ENCODE data around the gene KCNMB3.
"Not testable (repeated sequence)": the region's sequence is repeated elsewhere in the genome, so short reads cannot be mapped to it uniquely, and the experiment has no call there.

Gene KCNMB3

DNA sequence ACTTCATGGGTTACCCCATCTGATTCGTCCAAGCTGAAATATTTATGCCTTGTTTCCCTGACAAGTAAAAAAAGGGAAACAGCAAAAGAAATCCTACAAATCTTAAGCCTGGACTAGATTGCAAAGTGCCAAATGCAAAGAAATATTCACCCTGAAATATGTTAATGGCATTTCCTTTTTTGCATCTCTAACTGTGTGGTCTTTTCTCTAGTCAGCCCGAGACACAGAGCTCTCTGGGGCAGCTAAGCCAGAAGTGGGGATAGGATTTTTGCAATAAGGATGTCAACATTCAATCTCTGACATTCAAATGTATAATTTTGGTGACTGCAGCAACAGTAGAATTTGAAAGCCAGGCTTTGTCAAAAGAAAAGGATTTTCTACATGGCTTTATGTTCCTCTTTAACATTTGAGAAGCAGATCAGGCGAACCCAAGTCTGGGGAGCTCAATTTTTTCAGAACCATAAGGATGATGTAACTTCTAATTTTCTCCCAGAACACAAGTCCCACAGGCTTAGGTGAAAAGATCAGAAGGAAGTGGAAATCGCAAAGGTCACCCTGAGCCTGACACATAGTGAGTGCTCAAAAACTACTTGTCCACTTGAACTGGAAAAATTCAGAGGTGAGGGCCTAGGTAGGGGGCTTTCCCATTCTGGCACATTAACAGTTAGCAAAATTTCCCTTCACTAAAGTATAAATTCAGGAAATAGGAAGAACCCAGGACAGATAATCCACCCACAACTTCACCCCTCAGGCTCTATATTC is 28.2 kb upstream of the KCNMB3 start:
- Histone ChIP-seq H3K9me3 (ENCODE audit: control insufficient read depth, low read length) (no peaks in the 10 kb centered on the region), H3K36me3 (ENCODE audit: control insufficient read depth, insufficient read depth, low read length) (no peaks in the 10 kb centered on the region), H3K27ac (ENCODE audit: low read depth, low read length, severe bottlenecking) (no peak overlapping the region), H3K4me3 (ENCODE audit: extremely low read depth, insufficient read depth, low read length, poor library complexity, severe bottlenecking) (no peak overlapping the region), H3K4me1 (ENCODE audit: control insufficient read depth, insufficient read depth, low read length, poor library complexity, severe bottlenecking) (no peaks in the 10 kb centered on the region)
- 73 to 74% methylated on average over 2 of the region's 4 CpGs for WGBS, 2 experiments (ENCODE audit: insufficient coverage in 2 of 2)

DNA sequence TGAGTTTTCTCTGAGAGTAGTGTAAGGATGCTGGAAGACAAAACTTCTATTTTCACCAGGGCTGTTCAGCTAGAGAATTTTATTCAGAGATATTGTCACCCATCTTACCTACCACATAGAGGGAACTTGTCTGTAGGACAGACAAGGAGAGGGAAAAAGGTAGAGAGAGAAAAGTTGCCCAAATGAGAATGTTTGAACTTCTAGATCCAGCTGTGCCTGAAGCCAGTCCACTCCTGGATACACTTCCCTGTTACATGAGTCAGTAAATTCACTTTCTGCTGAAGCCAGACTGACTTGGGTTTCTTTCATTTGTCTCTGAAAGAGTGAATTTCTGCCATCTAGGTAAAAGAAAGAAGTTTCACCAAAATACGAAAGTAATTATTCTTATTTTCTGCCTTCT is 27.2 kb upstream of the KCNMB3 start:
- no peak overlapping the region for H3K27ac ChIP-seq (ENCODE audit: low read depth, low read length, severe bottlenecking)
- no peaks in the 10 kb centered on the region for H3K36me3 ChIP-seq (ENCODE audit: control insufficient read depth, insufficient read depth, low read length)
- H3K4me1 ChIP-seq (ENCODE audit: control insufficient read depth, insufficient read depth, low read length, poor library complexity, severe bottlenecking): no peaks in the 10 kb centered on the region
- WGBS, 2 experiments (ENCODE audit: insufficient coverage in 2 of 2): no CpG with 5 or more reads among the region's 1 CpG
- no peaks in the 10 kb centered on the region for H3K9me3 ChIP-seq (ENCODE audit: control insufficient read depth, low read length)
- no peak overlapping the region for H3K4me3 ChIP-seq (ENCODE audit: extremely low read depth, insufficient read depth, low read length, poor library complexity, severe bottlenecking)

DNA sequence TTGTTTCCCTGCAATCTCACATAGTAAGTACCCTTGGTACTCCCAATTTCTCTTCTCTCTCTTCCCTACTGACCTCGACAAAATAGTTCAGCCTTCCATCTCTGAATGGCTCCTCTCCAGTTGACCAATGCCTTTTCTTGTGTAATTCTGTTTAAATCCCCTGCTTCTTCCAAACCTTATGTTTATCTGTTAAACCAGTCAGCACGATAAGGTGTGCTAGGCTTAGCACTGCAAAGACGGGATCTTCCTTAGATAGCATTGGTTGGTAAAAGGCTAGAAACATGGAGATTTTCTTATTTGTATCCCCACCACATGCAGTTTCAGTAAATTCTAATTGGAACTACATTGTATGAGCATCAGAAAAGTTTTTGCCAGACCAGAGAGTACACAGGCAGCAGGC is 25.8 kb upstream of the KCNMB3 start:
- Histone ChIP-seq H3K4me1 (ENCODE audit: control insufficient read depth, insufficient read depth, low read length, poor library complexity, severe bottlenecking) (no peaks in the 10 kb centered on the region), H3K27ac (ENCODE audit: low read depth, low read length, severe bottlenecking) (no peak overlapping the region), H3K4me3 (ENCODE audit: extremely low read depth, insufficient read depth, low read length, poor library complexity, severe bottlenecking) (no peak overlapping the region), H3K9me3 (ENCODE audit: control insufficient read depth, low read length) (no peaks in the 10 kb centered on the region), H3K36me3 (ENCODE audit: control insufficient read depth, insufficient read depth, low read length) (no peaks in the 10 kb centered on the region)
- WGBS, 2 experiments (ENCODE audit: insufficient coverage in 2 of 2): 82% methylated on average over 1 of the region's 3 CpGs

DNA sequence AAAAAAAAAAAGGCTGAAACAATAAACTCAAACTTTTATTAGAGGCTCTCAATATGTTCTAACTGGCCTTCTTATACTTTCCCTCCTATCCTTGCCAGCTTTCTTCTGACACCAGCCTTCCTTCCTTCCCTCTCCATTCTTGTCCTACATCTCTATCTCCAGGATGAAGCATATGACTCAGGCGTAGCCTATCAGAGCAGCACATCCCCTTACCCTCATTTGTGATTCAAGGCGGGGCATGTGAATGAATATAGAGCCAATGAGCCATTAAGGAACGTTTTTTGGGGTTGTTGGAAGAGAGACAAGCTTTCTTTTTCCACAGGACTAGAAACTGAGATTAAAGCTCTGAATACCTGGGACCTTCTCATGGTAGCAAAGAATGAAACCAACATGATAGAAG is 25.1 kb upstream of the KCNMB3 start:
- no peaks in the 10 kb centered on the region for H3K4me1 ChIP-seq (ENCODE audit: control insufficient read depth, insufficient read depth, low read length, poor library complexity, severe bottlenecking)
- 100% methylated on average over 2 of the region's 3 CpGs; no CpG with 5 or more reads in 1 of the 2 experiments for WGBS, 2 experiments (ENCODE audit: insufficient coverage in 2 of 2)
- no peaks in the 10 kb centered on the region for H3K9me3 ChIP-seq (ENCODE audit: control insufficient read depth, low read length)
- no peaks in the 10 kb centered on the region for H3K36me3 ChIP-seq (ENCODE audit: control insufficient read depth, insufficient read depth, low read length)
- H3K4me3 ChIP-seq (ENCODE audit: extremely low read depth, insufficient read depth, low read length, poor library complexity, severe bottlenecking): no peak overlapping the region
- H3K27ac ChIP-seq (ENCODE audit: low read depth, low read length, severe bottlenecking): no peak overlapping the region

DNA sequence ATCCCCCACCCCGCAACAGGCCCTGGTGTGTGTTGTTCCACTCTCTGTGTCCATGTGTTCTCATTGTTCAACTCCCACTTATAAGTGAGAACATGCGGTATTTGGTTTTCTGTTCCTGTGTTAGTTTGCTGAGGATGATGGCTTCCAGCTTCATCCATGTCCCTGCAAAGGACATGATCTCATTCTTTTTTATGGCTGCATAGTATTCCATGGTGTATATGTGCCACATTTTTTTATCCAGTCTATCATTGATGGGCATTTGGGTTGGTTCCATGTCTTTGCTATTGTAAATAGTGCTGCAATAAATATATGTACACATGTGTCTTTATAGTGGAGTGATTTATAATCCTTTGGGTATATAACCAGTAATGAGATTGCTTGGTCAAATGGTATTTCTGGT is 23.5 kb upstream of the KCNMB3 start:
- H3K9me3 ChIP-seq (ENCODE audit: control insufficient read depth, low read length); H3K27ac ChIP-seq (ENCODE audit: low read depth, low read length, severe bottlenecking); H3K36me3 ChIP-seq (ENCODE audit: control insufficient read depth, insufficient read depth, low read length); H3K4me3 ChIP-seq (ENCODE audit: extremely low read depth, insufficient read depth, low read length, poor library complexity, severe bottlenecking); H3K4me1 ChIP-seq (ENCODE audit: control insufficient read depth, insufficient read depth, low read length, poor library complexity, severe bottlenecking): not testable (repeated sequence)
- WGBS, 2 experiments (ENCODE audit: insufficient coverage in 2 of 2): no CpG with 5 or more reads among the region's 2 CpGs

DNA sequence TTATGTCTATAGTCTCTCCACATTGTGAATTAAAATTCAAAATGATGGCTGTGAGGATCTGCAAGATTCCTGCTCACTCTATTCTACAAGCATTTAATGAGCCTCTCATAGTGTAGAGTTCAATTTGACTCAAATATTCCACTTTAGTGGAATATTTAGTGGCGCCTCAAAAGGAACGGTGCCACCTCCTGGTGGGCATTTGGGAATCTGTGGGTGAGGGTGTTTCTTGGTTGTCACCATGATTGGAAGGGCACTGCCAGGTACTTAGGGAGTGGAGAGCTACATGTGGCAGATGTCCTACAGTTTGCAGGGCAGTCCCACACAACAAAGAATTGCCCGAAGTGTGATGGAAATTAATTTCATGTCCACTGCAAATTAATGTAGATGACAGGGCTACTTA is 21.5 kb upstream of the KCNMB3 start:
- H3K4me1 ChIP-seq (ENCODE audit: control insufficient read depth, insufficient read depth, low read length, poor library complexity, severe bottlenecking): peaks cover 9% of the 10 kb centered on the region
- H3K27ac ChIP-seq (ENCODE audit: low read depth, low read length, severe bottlenecking): no peak overlapping the region
- no CpG with 5 or more reads among the region's 3 CpGs for WGBS, 2 experiments (ENCODE audit: insufficient coverage in 2 of 2)

GRCh38 chr3:179269152-179269707 is 18.3 kb upstream of the KCNMB3 start:
- Histone ChIP-seq H3K36me3 (ENCODE audit: control insufficient read depth, insufficient read depth, low read length) (no peaks in the 10 kb centered on the region), H3K4me3 (ENCODE audit: extremely low read depth, insufficient read depth, low read length, poor library complexity, severe bottlenecking) (no peak overlapping the region), H3K27ac (ENCODE audit: low read depth, low read length, severe bottlenecking) (peak overlapping the region; percentile 6), H3K9me3 (ENCODE audit: control insufficient read depth, low read length) (no peaks in the 10 kb centered on the region), H3K4me1 (ENCODE audit: control insufficient read depth, insufficient read depth, low read length, poor library complexity, severe bottlenecking) (peaks cover 9% of the 10 kb centered on the region)
- 88 to 100% methylated on average over 1 of the region's 4 CpGs for WGBS, 2 experiments (ENCODE audit: insufficient coverage in 2 of 2)

More for the DNA sequence above, 21.5 kb upstream of the KCNMB3 start:
- Histone ChIP-seq H3K9me3 (ENCODE audit: control insufficient read depth, low read length) (no peaks in the 10 kb centered on the region), H3K4me3 (ENCODE audit: extremely low read depth, insufficient read depth, low read length, poor library complexity, severe bottlenecking) (no peak overlapping the region), H3K36me3 (ENCODE audit: control insufficient read depth, insufficient read depth, low read length) (no peaks in the 10 kb centered on the region)

DNA sequence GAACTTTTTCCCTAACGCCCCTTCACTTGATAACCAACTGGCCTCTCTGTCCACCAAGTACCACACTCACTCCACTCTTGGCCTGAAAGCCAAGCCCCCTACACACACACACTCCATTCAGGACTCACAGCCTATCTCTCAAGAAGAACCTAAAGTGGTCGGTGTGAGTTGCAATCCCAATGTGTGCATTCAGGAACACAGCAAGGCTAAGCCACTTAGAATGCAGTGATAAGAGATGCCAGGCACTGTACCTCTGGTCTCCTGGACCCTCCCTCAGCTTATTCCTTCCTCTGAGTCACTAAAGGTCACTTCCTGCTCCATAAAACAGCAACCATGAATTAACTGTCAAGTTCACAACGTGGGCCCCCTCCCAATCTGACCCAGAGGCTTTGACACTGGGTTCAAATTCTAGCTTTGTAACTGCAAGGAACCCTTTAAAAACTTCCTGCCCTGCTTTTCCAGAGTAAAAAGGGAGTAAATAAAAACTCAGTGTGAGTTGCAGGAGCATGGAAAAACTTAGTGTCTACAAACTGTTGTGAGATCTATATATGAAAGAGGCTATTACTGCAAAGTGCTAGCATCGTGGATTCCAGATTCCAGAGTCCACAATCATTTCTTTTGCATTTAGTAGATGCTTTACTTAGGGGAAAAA is 17.6 kb upstream of the KCNMB3 start:
- H3K4me3 ChIP-seq (ENCODE audit: extremely low read depth, insufficient read depth, low read length, poor library complexity, severe bottlenecking): no peak overlapping the region
- H3K27ac ChIP-seq (ENCODE audit: low read depth, low read length, severe bottlenecking): peak overlapping the region; percentile 6
- H3K4me1 ChIP-seq (ENCODE audit: control insufficient read depth, insufficient read depth, low read length, poor library complexity, severe bottlenecking): peaks cover 9% of the 10 kb centered on the region
- H3K9me3 ChIP-seq (ENCODE audit: control insufficient read depth, low read length): no peaks in the 10 kb centered on the region
- no peaks in the 10 kb centered on the region for H3K36me3 ChIP-seq (ENCODE audit: control insufficient read depth, insufficient read depth, low read length)
- 47 to 71% methylated on average over 2 to 3 of the region's 4 CpGs for WGBS, 2 experiments (ENCODE audit: insufficient coverage in 2 of 2)

GRCh38 chr3:179266701-179267211 is 15.8 kb upstream of the KCNMB3 start:
- no peaks in the 10 kb centered on the region for H3K36me3 ChIP-seq (ENCODE audit: control insufficient read depth, insufficient read depth, low read length)
- H3K27ac ChIP-seq (ENCODE audit: low read depth, low read length, severe bottlenecking): no peak overlapping the region
- H3K4me3 ChIP-seq (ENCODE audit: extremely low read depth, insufficient read depth, low read length, poor library complexity, severe bottlenecking): no peak overlapping the region
- 89% methylated on average over 18 of the region's 21 CpGs for WGBS, 2 experiments (ENCODE audit: insufficient coverage in 2 of 2)
- H3K9me3 ChIP-seq (ENCODE audit: control insufficient read depth, low read length): no peaks in the 10 kb centered on the region
- peaks cover 9% of the 10 kb centered on the region for H3K4me1 ChIP-seq (ENCODE audit: control insufficient read depth, insufficient read depth, low read length, poor library complexity, severe bottlenecking)

- Histone ChIP-seq H3K4me3 (ENCODE audit: extremely low read depth, insufficient read depth, low read length, poor library complexity, severe bottlenecking) (no peak overlapping the region), H3K4me1 (ENCODE audit: control insufficient read depth, insufficient read depth, low read length, poor library complexity, severe bottlenecking) (peaks cover 9% of the 10 kb centered on the region), H3K36me3 (ENCODE audit: control insufficient read depth, insufficient read depth, low read length) (no peaks in the 10 kb centered on the region), H3K27ac (ENCODE audit: low read depth, low read length, severe bottlenecking) (no peak overlapping the region), H3K9me3 (ENCODE audit: control insufficient read depth, low read length) (no peaks in the 10 kb centered on the region)
- 88 to 100% methylated on average over 1 to 3 of the region's 4 CpGs for WGBS, 2 experiments (ENCODE audit: insufficient coverage in 2 of 2)
Measured at GRCh38 chr3:179265875-179266274, 15.0 kb upstream of the KCNMB3 start.

GRCh38 chr3:179265092-179265491 is 14.2 kb upstream of the KCNMB3 start:
- Histone ChIP-seq H3K36me3 (ENCODE audit: control insufficient read depth, insufficient read depth, low read length) (no peaks in the 10 kb centered on the region), H3K27ac (ENCODE audit: low read depth, low read length, severe bottlenecking) (no peak overlapping the region), H3K9me3 (ENCODE audit: control insufficient read depth, low read length) (no peaks in the 10 kb centered on the region), H3K4me1 (ENCODE audit: control insufficient read depth, insufficient read depth, low read length, poor library complexity, severe bottlenecking) (peaks cover 9% of the 10 kb centered on the region), H3K4me3 (ENCODE audit: extremely low read depth, insufficient read depth, low read length, poor library complexity, severe bottlenecking) (no peak overlapping the region)
- WGBS, 2 experiments (ENCODE audit: insufficient coverage in 2 of 2): 80% methylated on average over 1 of the region's 1 CpG

Measured in mesodermal cell (in vitro differentiated cells).